Upper lobe of left lung (tissue), 4 donors: ENCODE data around the gene CLN6.

Experiments
- CTCF ChIP-seq, 6 experiments: fragments of 450-650 bp in 4 of 6; fragments of 200-600 bp in 2 of 6; sonication (generic) in 2 of 6; IDR thresholded peaks; one replicate each; pipeline ENCODE4 v1.5.1; 2016 to 2019; ENCODE audit warnings: antibody characterized with exemption in 6 of 6
- POLR2A ChIP-seq, 4 donors: fragments of 450-650 bp; IDR thresholded peaks; one replicate each; pipeline ENCODE4 v1.5.1; 2016 to 2017; ENCODE audit warnings: antibody characterized with exemption in 4 of 4, mild to moderate bottlenecking in 2 of 4
- POLR2AphosphoS5 ChIP-seq, 2 donors: sonication (generic); formaldehyde crosslinking; IDR thresholded peaks; one replicate each; pipeline ENCODE4 v1.5.1; 2017; ENCODE audit warnings: antibody characterized with exemption in 2 of 2

- TF ChIP-seq CTCF (IDR thresholded peaks at IDR 0.05) (no peak), POLR2A (IDR thresholded peaks at IDR 0.05) (no peak), POLR2AphosphoS5 (IDR thresholded peaks at IDR 0.05) (no peak)
Measured at GRCh38 chr15:68264282-68264681, 34.8 kb upstream of the CLN6 start.
